ENCODE measurements around the gene FAM24B.
"Not testable (repeated sequence)": the region's sequence is repeated elsewhere in the genome, so short reads cannot be mapped to it uniquely, and the experiment has no call there.

Gene FAM24B

DNA sequence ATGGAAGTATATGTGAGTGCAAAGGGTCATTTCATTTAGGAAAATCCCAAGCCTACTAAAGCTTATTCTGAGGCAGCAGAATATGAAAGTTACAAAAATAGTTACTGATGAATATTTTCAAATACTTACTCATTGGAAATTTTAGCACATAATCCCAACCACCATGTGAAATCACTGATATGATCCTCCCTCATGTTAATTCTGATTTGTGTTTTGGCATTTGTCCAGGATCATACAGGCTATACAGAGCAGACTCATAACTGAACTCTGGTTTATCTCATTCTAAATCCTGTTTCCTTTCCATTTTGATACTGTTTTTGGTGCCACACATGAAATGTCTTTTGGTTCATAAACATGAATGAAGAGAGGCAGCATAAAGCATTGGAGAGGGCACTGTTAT lies 3.4 kb upstream of the FAM24B start:
- TF ChIP-seq, protein P1, sequence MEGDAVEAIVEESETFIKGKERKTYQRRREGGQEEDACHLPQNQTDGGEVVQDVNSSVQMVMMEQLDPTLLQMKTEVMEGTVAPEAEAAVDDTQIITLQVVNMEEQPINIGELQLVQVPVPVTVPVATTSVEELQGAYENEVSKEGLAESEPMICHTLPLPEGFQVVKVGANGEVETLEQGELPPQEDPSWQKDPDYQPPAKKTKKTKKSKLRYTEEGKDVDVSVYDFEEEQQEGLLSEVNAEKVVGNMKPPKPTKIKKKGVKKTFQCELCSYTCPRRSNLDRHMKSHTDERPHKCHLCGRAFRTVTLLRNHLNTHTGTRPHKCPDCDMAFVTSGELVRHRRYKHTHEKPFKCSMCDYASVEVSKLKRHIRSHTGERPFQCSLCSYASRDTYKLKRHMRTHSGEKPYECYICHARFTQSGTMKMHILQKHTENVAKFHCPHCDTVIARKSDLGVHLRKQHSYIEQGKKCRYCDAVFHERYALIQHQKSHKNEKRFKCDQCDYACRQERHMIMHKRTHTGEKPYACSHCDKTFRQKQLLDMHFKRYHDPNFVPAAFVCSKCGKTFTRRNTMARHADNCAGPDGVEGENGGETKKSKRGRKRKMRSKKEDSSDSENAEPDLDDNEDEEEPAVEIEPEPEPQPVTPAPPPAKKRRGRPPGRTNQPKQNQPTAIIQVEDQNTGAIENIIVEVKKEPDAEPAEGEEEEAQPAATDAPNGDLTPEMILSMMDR (conservative IDR thresholded peaks at IDR 0.05; ENCODE audit: low read depth, low read length) = no peak
- no peak for DNase-seq (ENCODE audit: low read depth)

DNA sequence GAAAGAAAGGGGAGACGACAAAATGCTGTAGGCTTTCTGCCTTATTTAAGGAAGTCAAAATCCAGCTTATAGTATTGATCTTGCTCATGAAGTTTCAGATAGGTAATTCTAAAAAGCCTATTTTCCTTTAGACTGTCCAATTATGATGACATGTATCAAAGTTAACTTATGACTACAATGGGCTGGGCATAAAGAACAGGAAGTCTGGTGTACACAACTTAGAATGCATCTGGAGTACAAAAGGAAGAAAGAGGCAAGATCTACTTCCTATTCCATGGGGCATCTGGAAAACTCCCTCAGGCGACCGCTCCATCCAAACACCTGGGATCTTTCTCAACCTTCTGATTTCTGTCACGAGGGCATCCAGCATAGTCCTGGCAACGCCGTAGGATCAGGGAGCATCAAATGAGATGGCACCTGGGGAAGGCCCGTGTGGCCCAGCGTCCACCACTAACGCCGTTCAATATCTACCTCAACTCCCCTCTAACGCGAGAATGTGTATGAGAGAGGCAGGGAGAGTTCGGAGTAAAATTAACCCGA lies 512 bp downstream of the FAM24B start:
- TF ChIP-seq, protein P1 (conservative IDR thresholded peaks at IDR 0.05; ENCODE audit: low read depth, low read length) = no peak
- DNase-seq (ENCODE audit: low read depth) = no peak
- H3K4me3 ChIP-seq (ENCODE audit: low read length) = peak overlapping the region; percentile 61

More for the DNA sequence above, 3.4 kb upstream of the FAM24B start:
- no peak overlapping the region for H3K4me3 ChIP-seq (ENCODE audit: low read length)

DNA sequence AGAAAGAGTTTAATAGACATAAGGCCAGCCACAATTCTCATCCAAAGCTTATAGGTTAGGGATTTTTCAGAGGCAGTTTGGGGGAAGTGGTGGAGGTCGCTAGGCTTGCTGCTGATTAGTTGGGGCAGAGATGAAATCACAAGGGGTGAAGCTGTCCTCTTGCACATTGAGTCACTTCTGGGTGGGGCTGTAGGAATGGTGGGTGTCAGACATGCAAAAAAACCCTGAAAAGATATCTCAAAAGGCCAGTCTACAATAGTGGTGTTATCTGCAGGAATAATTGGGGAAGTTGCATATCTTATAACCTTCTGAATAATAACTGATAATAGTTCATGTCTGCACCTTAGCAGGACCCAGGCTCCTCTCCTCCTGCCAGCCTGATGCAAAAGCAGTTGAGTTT lies 2.1 kb downstream of the FAM24B start:
- no peak overlapping the region for H3K4me3 ChIP-seq (ENCODE audit: low read length)
- TF ChIP-seq, protein P1 (conservative IDR thresholded peaks at IDR 0.05; ENCODE audit: low read depth, low read length) = no peak
- DNase-seq (ENCODE audit: low read depth) = no peak

DNA sequence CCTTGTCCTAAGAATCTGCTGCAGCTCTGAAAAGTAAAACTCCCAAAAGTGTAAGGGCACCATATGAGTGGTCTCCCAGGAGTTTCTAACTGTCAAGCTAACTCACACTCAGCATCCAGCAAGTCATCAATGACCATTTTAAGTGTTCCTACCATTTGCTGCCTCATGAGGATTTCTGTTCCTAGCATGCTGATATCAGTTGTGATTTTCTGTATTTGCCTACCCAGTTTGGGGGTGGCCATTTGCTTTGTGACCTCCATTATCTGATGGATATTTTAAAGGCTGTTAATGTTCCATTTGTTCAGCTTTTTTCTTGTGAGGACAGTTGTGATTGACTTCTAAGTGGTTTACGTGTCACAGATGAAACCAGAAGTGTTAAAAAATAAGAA lies 2.9 kb downstream of the FAM24B start:
- TF ChIP-seq, protein P1 (conservative IDR thresholded peaks at IDR 0.05; ENCODE audit: low read depth, low read length) = no peak
- no peak for DNase-seq (ENCODE audit: low read depth)
- no peak overlapping the region for H3K4me3 ChIP-seq (ENCODE audit: low read length)

DNA sequence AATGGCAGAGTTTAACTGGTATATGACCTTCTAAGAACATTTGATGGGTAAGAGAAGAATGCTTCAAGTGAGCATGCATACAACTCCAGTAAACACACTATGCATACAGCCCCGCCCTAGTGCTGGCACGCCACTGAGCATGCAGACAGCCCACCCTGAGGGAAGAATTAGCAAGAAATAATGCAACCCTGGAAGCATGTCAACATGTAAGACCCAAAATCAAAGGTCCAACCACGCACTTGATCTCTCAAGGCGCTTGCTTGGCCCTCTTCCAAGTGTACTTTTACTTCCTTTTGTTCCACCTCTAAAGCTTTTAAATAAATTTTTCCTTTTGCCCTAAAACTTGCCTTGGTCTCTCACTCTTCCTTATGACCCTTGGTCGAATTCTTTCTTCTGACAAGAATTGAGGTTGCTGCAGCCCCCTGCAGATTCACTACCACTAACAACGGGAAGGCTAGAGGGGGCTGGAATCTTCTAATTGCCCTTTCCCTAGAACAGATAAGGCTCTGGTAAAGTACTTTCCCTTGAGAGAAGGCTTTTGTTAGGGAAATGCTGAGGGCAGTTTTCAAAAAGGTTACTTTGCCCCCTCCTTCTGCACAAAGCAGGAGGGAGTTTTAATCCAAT lies 3.4 kb downstream of the FAM24B start:
- no peak overlapping the region for H3K4me3 ChIP-seq (ENCODE audit: low read length)
- TF ChIP-seq, protein P1 (conservative IDR thresholded peaks at IDR 0.05; ENCODE audit: low read depth, low read length) = no peak
- no peak for DNase-seq (ENCODE audit: low read depth)

DNA sequence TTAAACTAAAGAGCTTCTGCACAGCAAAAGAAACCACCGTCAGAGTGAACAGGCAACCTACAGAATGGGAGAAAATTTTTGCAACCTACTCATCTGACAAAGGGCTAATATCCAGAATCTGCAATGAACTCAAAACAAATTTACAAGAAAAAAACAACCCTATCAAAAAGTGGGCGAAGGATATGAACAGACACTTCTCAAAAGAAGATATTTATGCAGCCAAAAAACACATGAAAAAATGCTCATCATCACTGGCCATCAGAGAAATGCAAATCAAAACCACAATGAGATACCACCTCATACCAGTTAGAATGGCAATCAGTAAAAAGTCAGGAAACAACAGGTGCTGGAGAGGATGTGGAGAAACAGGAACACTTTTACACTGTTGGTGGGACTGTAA lies 7.4 kb downstream of the FAM24B start:
- DNase-seq (ENCODE audit: low read depth) = not testable (repeated sequence)

DNA sequence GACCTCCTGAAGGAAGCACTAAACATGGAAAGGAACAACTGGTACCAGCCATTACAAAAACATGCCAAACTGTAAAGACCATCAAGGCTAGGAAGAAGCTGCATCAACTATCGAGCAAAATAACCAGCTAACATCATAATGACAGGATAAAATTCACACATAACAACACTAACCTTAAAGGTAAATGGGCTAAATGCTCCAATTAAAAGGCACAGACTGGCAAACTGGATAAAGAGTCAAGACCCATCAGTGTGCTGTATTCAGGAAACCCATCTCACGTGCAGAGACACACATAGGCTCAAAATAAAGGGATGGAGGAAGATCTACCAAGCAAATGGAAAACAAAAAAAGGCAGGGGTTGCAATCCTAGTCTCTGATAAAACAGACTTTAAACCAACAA lies 10.6 kb downstream of the FAM24B start:
- H3K4me3 ChIP-seq (ENCODE audit: low read length); DNase-seq (ENCODE audit: low read depth): not testable (repeated sequence)

More for the DNA sequence above, 7.4 kb downstream of the FAM24B start:
- H3K4me3 ChIP-seq (ENCODE audit: low read length) = not testable (repeated sequence)

DNA sequence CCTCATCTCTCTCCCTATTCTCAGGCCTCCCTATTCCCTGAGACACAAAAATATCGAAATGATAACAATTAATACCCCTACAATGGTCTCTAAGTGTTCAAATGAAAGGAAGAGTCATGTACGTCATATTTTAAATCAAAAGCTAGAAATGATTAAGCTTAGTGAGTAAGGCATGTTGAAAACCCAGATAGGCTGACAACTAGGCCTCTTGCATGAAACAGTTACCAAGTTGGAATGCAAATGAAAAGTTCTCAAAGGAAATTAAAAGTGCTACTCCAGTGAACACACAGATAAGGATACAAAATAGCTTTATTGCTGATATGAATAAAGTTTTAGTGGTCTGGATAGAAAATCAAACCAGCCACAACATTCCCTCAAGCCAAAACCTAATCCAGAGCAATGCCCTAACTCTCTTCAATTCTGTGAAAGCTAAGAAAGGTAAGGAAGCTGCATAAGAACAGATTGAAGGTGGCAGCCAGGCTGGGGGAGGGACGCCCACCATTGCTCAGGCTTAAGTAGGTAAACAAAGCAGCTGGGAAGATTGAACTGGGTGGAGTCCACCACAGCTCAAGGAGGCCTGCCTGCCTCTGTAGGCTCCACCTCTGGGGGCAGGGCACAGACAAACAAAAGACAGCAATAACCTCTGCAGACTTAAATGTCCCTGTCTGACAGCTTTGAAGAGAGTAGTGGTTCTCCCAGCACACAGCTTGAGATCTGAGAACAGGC lies 12.5 kb downstream of the FAM24B start:
- H3K4me3 ChIP-seq (ENCODE audit: low read length); DNase-seq (ENCODE audit: low read depth): not testable (repeated sequence)
